IMR-90 (cell line): ENCODE data around the gene DNMT1. TPM values are rescaled to one million over a fixed set of nuclear protein-coding genes. Genes with fewer than 3 reads are reported as not detected.
A peak's percentile ranks its signal among the peaks of the same experiment; 100 is the strongest.

Source experiments
- ATAC-seq: fragments of 200-7000 bp; cut with Tn5 transposase; 2 replicates; pipeline ENCODE4 v1.9.1; 2020; ENCODE audit warnings: low read depth, mild to moderate bottlenecking, moderate library complexity
- BruUV-seq: library from RNA; stranded (reverse); fragments of 400-500 nt; replicated peaks from 2 replicates; lab custom pipeline; 2021; lab: Mats Ljungman, UMichigan
- CTCF ChIA-PET: fragments of 300-600 bp; formaldehyde crosslinking; extraction: SDS; loops from one replicate; lab custom pipeline; 2021; ENCODE audit warnings: antibody characterized with exemption; lab: Yijun Ruan, JAX
- POLR2A ChIA-PET: fragments of 300-600 bp; sonication (Branson Sonifier 250); formaldehyde crosslinking; loops from one replicate; lab custom pipeline; 2022; ENCODE audit warnings: antibody characterized with exemption; ENCODE audit not compliant: unreplicated experiment; lab: Charles Lee
- DNase-seq: peaks from one replicate; pipeline ENCODE4 v3.0.0; 2013
- H2AFZ ChIP-seq: replicated peaks from 2 replicates; pipeline ENCODE3; 2013; ENCODE audit warnings: low read length, mild to moderate bottlenecking; ENCODE audit not compliant: poor library complexity
- H2AK5ac ChIP-seq: 2 replicates; pipeline ENCODE4 v1.6.1; 2013; ENCODE audit warnings: low read depth, low read length, inconsistent platforms
- H2AK9ac ChIP-seq: replicated peaks from 2 replicates; pipeline ENCODE3; 2013; ENCODE audit warnings: mild to moderate bottlenecking, low read depth, low read length, moderate library complexity; ENCODE audit not compliant: poor library complexity
- H2BK120ac ChIP-seq: 2 replicates; pipeline ENCODE4 v1.6.1; 2013; ENCODE audit warnings: low read depth, low read length, inconsistent platforms
- H2BK15ac ChIP-seq: 3 replicates; pipeline ENCODE4 v1.6.1; 2013; ENCODE audit warnings: low read depth, low read length, inconsistent platforms
- H2BK20ac ChIP-seq: 2 replicates; pipeline ENCODE4 v1.6.1; 2013; ENCODE audit warnings: low read depth, mild to moderate bottlenecking, inconsistent platforms, low read length, moderate library complexity
- H2BK5ac ChIP-seq: 2 replicates; pipeline ENCODE4 v1.6.1; 2013; ENCODE audit warnings: mild to moderate bottlenecking, low read depth, low read length, inconsistent platforms; ENCODE audit not compliant: poor library complexity, severe bottlenecking
- H3K14ac ChIP-seq: replicated peaks from 2 replicates; pipeline ENCODE4 v1.6.1; 2013; ENCODE audit warnings: low read depth, low read length, inconsistent platforms
- H3K18ac ChIP-seq: 2 replicates; pipeline ENCODE4 v1.6.1; 2013; ENCODE audit warnings: low read depth, low read length, control low read depth
- H3K23ac ChIP-seq: 2 replicates; pipeline ENCODE4 v1.6.1; 2013; ENCODE audit warnings: low read depth, low read length, inconsistent platforms
- H3K27ac ChIP-seq: 2 replicates; pipeline ENCODE4 v1.5.1; 2013; ENCODE audit warnings: mild to moderate bottlenecking, control low read depth, low read length; ENCODE audit not compliant: insufficient read depth
- H3K27me3 ChIP-seq: 2 replicates; pipeline ENCODE4 v1.6.1; 2013; ENCODE audit warnings: low read length; ENCODE audit not compliant: control insufficient read depth, insufficient read depth
- H3K36me3 ChIP-seq: 2 replicates; pipeline ENCODE4 v1.6.1; 2013; ENCODE audit warnings: low read length, mixed read lengths; ENCODE audit not compliant: control insufficient read depth, insufficient read depth
- H3K4ac ChIP-seq: 2 replicates; pipeline ENCODE4 v1.6.1; 2013; ENCODE audit warnings: low read depth, low read length, inconsistent platforms
- H3K4me1 ChIP-seq: 2 replicates; pipeline ENCODE4 v1.6.1; 2013; ENCODE audit warnings: low read length, mixed read lengths; ENCODE audit not compliant: control insufficient read depth, insufficient read depth
- H3K4me2 ChIP-seq: 2 replicates; pipeline ENCODE4 v1.6.1; 2013; ENCODE audit warnings: low read depth, mild to moderate bottlenecking, control low read depth, low read length, moderate library complexity
- H3K4me3 ChIP-seq: 2 replicates; pipeline ENCODE4 v1.5.1; 2013; ENCODE audit warnings: low read depth, mild to moderate bottlenecking, control low read depth, low read length, moderate library complexity; ENCODE audit not compliant: insufficient read depth
- H3K56ac ChIP-seq: 2 replicates; pipeline ENCODE4 v1.6.1; 2013; ENCODE audit warnings: low read length, inconsistent platforms; ENCODE audit not compliant: insufficient read depth; ENCODE audit errors: extremely low read depth
- H3K79me1 ChIP-seq, 2 experiments: 2 replicates each; pipeline ENCODE4 v1.6.1; 2013; ENCODE audit warnings: low read length in 2 of 2, inconsistent platforms in 1 of 2, low read depth in 1 of 2
- H3K9ac ChIP-seq: 2 replicates; pipeline ENCODE4 v1.6.1; 2013; ENCODE audit warnings: low read depth, low read length, control low read depth
- H3K9me1 ChIP-seq: 2 replicates; pipeline ENCODE4 v1.6.1; 2013; ENCODE audit warnings: low read length, inconsistent platforms; ENCODE audit not compliant: insufficient read depth
- H3K9me3 ChIP-seq: 2 replicates; pipeline ENCODE4 v1.6.1; 2013; ENCODE audit warnings: low read length; ENCODE audit not compliant: control insufficient read depth, insufficient read depth
- H4K20me1 ChIP-seq: 2 replicates; pipeline ENCODE4 v1.6.1; 2013; ENCODE audit warnings: low read length, inconsistent platforms; ENCODE audit not compliant: insufficient read depth
- H4K5ac ChIP-seq: 2 replicates; pipeline ENCODE4 v1.6.1; 2013; ENCODE audit warnings: mild to moderate bottlenecking, low read depth, low read length, control low read depth
- H4K8ac ChIP-seq, 2 experiments: 2 replicates each; pipeline ENCODE4 v1.6.1; 2013; ENCODE audit warnings: low read depth in 2 of 2, low read length in 2 of 2, control low read depth in 1 of 2, inconsistent platforms in 1 of 2
- H4K91ac ChIP-seq: 2 replicates; pipeline ENCODE4 v1.6.1; 2013; ENCODE audit warnings: low read depth, low read length, inconsistent platforms; ENCODE audit not compliant: insufficient read depth
- MAFK ChIP-seq: IDR thresholded peaks from 2 replicates; pipeline ENCODE4 v1.6.1; 2012; ENCODE audit warnings: low read depth, low read length, improper control_type of control experiment
- MXI1 ChIP-seq: IDR thresholded peaks from 2 replicates; pipeline ENCODE4 v1.6.1; 2012; ENCODE audit warnings: low read depth, mild to moderate bottlenecking, low read length, moderate library complexity, borderline replicate concordance
- NFE2L2 ChIP-seq: fragments of 150-350 bp; IDR thresholded peaks from 2 replicates; pipeline ENCODE4 v1.6.1; 2016; ENCODE audit warnings: low read depth, mild to moderate bottlenecking, low read length
- RCOR1 ChIP-seq: IDR thresholded peaks from 2 replicates; pipeline ENCODE4 v1.6.1; 2012; ENCODE audit warnings: mild to moderate bottlenecking, low read length, improper control_type of control experiment; ENCODE audit not compliant: insufficient replicate concordance
- RFX5 ChIP-seq: IDR thresholded peaks from 2 replicates; pipeline ENCODE4 v1.8.0; 2012; ENCODE audit warnings: low read depth, mild to moderate bottlenecking, low read length, moderate library complexity
- USF2 ChIP-seq: fragments of 150-350 bp; IDR thresholded peaks from 2 replicates; pipeline ENCODE4 v1.6.1; 2017; ENCODE audit warnings: mild to moderate bottlenecking, antibody characterized with exemption, low read length, low read depth
- WGBS, 2 experiments: methylation state at CpG; one replicate each; pipeline versions ENCODE4 v1.1.5 to v1.1.7; 2013; ENCODE audit warnings: missing lambda C conversion rate in 2 of 2; ENCODE audit not compliant: insufficient read length in 1 of 2; ENCODE audit errors: extremely low coverage in 2 of 2; 5-methylcytosine and 5-hydroxymethylcytosine counted together
- dilution Hi-C: fragments of 300-500 bp; cut with HindIII; formaldehyde crosslinking; loops from one replicate; pipeline ENCODE4 v1.14.3; 2018; ENCODE audit warnings: low sequenced_read_pairs; ENCODE audit not compliant: unreplicated experiment
- in situ Hi-C: fragments of 300-500 bp; cut with MboI; formaldehyde crosslinking; loops from 3 replicates; pipeline ENCODE4 v1.14.3; 2019; ENCODE audit warnings: low sequenced_read_pairs, inconsistent platforms, mixed read lengths
- intact Hi-C: fragments of 100-400 bp; cut with micrococcal nuclease; formaldehyde crosslinking; loops from 2 replicates; pipeline ENCODE4 v1.10.0; 2022
- polyA plus RNA-seq, 3 experiments: library from polyadenylated mRNA; depleted of rRNA; stranded (reverse); fragments of >200 nt; gene quantifications; 2 replicates each; pipeline ENCODE4 v1.2.3, GENCODE V29; 2012; ENCODE audit warnings: low replicate concordance in 1 of 3
- total RNA-seq: library from RNA; depleted of rRNA; stranded (reverse); fragments of >200 nt; gene quantifications from 2 replicates; pipeline ENCODE4 v1.2.3, GENCODE V29; 2012

The DNMT1 gene
- total and polyA plus RNA-seq, 2 of the 4 experiments (the other 2 are of a cell fraction) = 26.2 to 83.6 TPM

GRCh38 chr19:10231612-10232228 lies 37.0 kb upstream of the DNMT1 start:
- peak overlapping the region; percentile 48; the same call in 1 of the 2 replicates for H2BK20ac ChIP-seq
- H3K9me1 ChIP-seq = peaks cover 14% of the 10 kb centered on the region
- peaks cover 7% of the 10 kb centered on the region; the same call in 1 of the 2 replicates for H3K36me3 ChIP-seq
- no TSS peak for BruUV-seq
- H2BK120ac ChIP-seq = peak overlapping the region; percentile 11; the same call in 1 of the 2 replicates
- H3K27me3 ChIP-seq = no peaks in the 10 kb centered on the region
- intact Hi-C loops = loop anchor here (2.0 kb wide), 1 partner anchor 37 kb away; the partner anchor contains the start of gene DNMT1
- peak overlapping the region; percentile 69 for H2AFZ ChIP-seq
- ChIA-PET POLR2A (no interaction called here), CTCF (interaction anchor here (0.5 kb wide), 1 partner anchor 18 kb away, joined by 5 read pairs; no protein-coding TSS in a partner anchor)
- H4K5ac ChIP-seq = peak overlapping the region; percentile 45
- no peak for DNase-seq
- peak overlapping the region; percentile 87 for H3K4me3 ChIP-seq
- no peak overlapping the region for H2AK9ac ChIP-seq
- H3K79me1 ChIP-seq = peaks cover 29 to 45% of the 10 kb centered on the region in 2 experiments; a peak in 3 of 4 replicates
- TF ChIP-seq MAFK = no peak
- TF ChIP-seq RFX5 = no peak
- no peak for TF ChIP-seq RCOR1
- no peak for TF ChIP-seq USF2
- TF ChIP-seq MXI1 = no peak
- TF ChIP-seq NFE2L2 = no peak
- in situ Hi-C loops = no loop called here
- 46% methylated on average over 4 of the region's 8 CpGs; no CpG with 5 or more reads in 1 of the 2 experiments for WGBS, 2 experiments
- H3K9me3 ChIP-seq = no peaks in the 10 kb centered on the region
- H3K9ac ChIP-seq = peak overlapping the region; percentile 47; the same call in 1 of the 2 replicates
- H3K4me2 ChIP-seq = peak overlapping the region; percentile 34
- no peak for ATAC-seq
- H3K23ac ChIP-seq = no peak overlapping the region
- H2AK5ac ChIP-seq = peak overlapping the region; percentile 85
- peak overlapping the region; percentile 42 for H3K18ac ChIP-seq
- peak overlapping the region; percentile 34; the same call in 1 of the 3 replicates for H2BK15ac ChIP-seq
- H3K56ac ChIP-seq = no peak overlapping the region
- peaks cover 25% of the 10 kb centered on the region for H3K4me1 ChIP-seq
- H3K14ac ChIP-seq = peak overlapping the region; percentile 18
- no peak overlapping the region for H4K91ac ChIP-seq
- peak overlapping the region; percentile 67 for H3K4ac ChIP-seq
- dilution Hi-C loops = no loop called here
- peaks cover 14% of the 10 kb centered on the region for H4K20me1 ChIP-seq
- peak overlapping the region; percentile 75; the same call in 1 of the 2 replicates for H3K27ac ChIP-seq
- H4K8ac ChIP-seq = peak overlapping the region; percentile 18 to 66; a peak in 2 of 4 replicates
- H2BK5ac ChIP-seq = peak overlapping the region; percentile 4
